Thymus (tissue), 11 donors: Measurements from ENCODE around the gene SLC26A11. TPM values are rescaled to one million over a fixed set of nuclear protein-coding genes. Genes with fewer than 3 reads are reported as not detected.
"Not testable (repeated sequence)": the region's sequence is repeated elsewhere in the genome, so short reads cannot be mapped to it uniquely, and the experiment has no call there.

ENCODE experiments used
- DNase-seq, 9 donors: peaks; one replicate each; pipeline ENCODE4 v3.0.0-alpha.2; 2013; ENCODE audit warnings: low spot score in 9 of 9, low read depth in 6 of 9, missing footprints in 1 of 9
- H3K27ac ChIP-seq, 2 donors: one replicate each; pipeline ENCODE4 v1.5.1; 2013; ENCODE audit warnings: control low read depth in 1 of 2, low read depth in 1 of 2, low read length in 1 of 2, mild to moderate bottlenecking in 1 of 2, moderate library complexity in 1 of 2
- H3K27me3 ChIP-seq, 2 donors: one replicate each; pipeline ENCODE4 v1.5.1; 2013; ENCODE audit warnings: low read length in 1 of 2; ENCODE audit not compliant: control insufficient read depth in 2 of 2, insufficient read depth in 1 of 2
- H3K36me3 ChIP-seq, 2 donors: one replicate each; pipeline ENCODE4 v1.5.1; 2013; ENCODE audit warnings: low read length in 1 of 2, mild to moderate bottlenecking in 1 of 2, moderate library complexity in 1 of 2; ENCODE audit not compliant: control insufficient read depth in 2 of 2, insufficient read depth in 2 of 2
- H3K4me1 ChIP-seq, 2 donors: one replicate each; pipeline ENCODE4 v1.5.1; 2013; ENCODE audit warnings: low read length in 2 of 2; ENCODE audit not compliant: control insufficient read depth in 2 of 2, insufficient read depth in 2 of 2
- H3K4me3 ChIP-seq, 2 donors: one replicate each; pipeline ENCODE4 v1.5.1; 2013; ENCODE audit warnings: low read length in 2 of 2, control low read depth in 1 of 2, mild to moderate bottlenecking in 1 of 2
- H3K9me3 ChIP-seq, 2 donors: one replicate each; pipeline ENCODE4 v1.5.1; 2013; ENCODE audit warnings: low read length in 1 of 2, mild to moderate bottlenecking in 1 of 2; ENCODE audit not compliant: control insufficient read depth in 2 of 2, insufficient read depth in 1 of 2
- WGBS: extraction: QIAGEN DNeasy Blood & Tissue Kit; methylation state at CpG from one replicate; pipeline ENCODE4 v1.1.7; 2013; 5-methylcytosine and 5-hydroxymethylcytosine counted together
- polyA plus RNA-seq: library from polyadenylated mRNA; stranded (reverse); fragments of 200-250 nt; gene quantifications from one replicate; pipeline ENCODE4 v1.2.3, GENCODE V29; 2013
- total RNA-seq: library from RNA; stranded (reverse); fragments of 120-200 nt; gene quantifications from one replicate; pipeline ENCODE4 v1.2.4, GENCODE V29; 2013
- donor health status: healthy.

Gene SLC26A11
- total and polyA plus RNA-seq, 2 donors = 2.3 to 17.4 TPM

DNA sequence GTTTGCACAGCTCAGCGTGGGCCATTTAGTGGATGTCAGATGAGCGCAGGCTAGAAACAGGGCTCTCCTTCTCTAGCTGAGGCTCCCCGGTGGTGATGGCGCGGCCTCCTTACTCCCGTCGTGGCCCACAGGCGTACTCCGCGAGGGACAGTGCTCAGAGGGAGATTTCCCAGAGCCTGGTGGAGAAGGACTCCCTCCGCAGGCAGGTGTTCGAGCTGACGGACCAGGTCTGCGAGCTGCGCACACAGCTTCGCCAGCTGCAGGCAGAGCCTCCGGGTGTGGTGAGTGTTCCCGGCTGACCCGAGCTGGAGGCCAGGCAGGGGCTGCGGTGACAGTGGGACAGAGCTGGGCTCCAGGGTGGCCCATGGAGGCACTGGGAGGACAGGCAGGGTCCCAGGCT is 29.0 kb upstream of the SLC26A11 start:
- H3K27me3 ChIP-seq = peaks cover 0 to 19% of the 10 kb centered on the region in 2 donors
- WGBS = 90% methylated on average over 20 of the region's 20 CpGs
- H3K9me3 ChIP-seq = peaks cover 0 to 4% of the 10 kb centered on the region in 2 donors
- H3K4me3 ChIP-seq = no peak overlapping the region
- H3K4me1 ChIP-seq = peaks cover 0 to 11% of the 10 kb centered on the region in 2 donors
- no peak for DNase-seq
- H3K36me3 ChIP-seq = no peaks in the 10 kb centered on the region
- H3K27ac ChIP-seq = no peak overlapping the region

DNA sequence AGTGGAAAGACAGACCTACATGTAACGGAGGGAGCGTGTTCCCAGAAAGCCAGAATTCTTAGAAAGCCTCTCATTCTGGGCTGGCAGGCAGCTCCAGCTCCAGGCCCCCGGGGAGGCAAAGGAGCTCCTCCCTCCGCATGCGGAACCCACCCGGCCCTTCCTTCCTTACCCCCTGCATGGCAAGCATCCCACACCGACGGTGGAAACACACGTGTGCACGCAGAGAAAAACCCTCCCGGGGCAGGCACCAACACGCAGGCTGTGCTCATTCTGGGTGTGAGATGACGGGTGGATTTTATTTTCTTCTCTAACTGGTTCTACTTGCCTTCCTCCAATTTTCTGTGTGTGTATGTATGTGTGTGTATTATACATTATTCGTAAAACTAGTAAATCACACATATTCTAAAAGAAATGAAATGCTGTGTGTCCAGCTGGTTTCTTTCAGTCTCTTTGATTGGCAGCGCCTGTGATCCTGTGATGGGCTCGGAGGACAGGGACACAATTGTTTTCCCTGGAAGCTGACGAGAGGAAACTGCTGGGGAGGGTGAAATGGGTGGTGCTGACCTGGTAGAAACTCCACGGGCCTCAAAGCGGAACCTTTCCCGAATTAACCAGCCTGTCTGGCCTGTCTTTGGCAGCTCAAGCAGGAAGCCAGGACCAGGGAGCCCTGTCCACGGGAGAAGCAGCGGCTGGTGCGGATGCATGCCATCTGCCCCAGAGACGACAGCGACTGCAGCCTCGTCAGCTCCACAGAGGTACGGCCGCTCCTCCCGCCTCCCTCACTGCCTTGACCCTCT is 28.2 kb upstream of the SLC26A11 start:
- Histone ChIP-seq H3K27ac (peak overlapping the region in 1 of 2 donors; percentile 46), H3K4me3 (no peak overlapping the region), H3K4me1 (peaks cover 0 to 11% of the 10 kb centered on the region in 2 donors)

DNA sequence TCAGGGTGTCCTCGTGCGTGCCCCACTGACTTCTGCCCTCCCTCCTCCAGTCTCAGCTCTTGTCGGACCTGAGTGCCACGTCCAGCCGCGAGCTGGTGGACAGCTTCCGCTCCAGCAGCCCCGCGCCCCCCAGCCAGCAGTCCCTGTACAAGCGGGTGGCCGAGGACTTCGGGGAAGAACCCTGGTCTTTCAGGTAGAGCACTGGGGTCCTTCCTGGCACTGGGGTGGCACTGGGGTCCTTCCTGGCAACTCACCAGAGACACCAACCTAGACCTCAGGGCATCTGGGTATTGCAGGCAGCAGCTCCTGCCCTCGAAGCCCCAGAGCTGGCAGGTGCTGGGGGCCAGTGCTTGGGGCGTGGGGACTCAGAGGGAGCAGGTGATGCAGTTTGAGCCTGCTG is 25.1 kb upstream of the SLC26A11 start:
- no peak for DNase-seq
- WGBS = 92% methylated on average over 14 of the region's 14 CpGs
- Histone ChIP-seq H3K4me1 (peaks cover 0 to 13% of the 10 kb centered on the region in 2 donors), H3K27me3 (peaks cover 0 to 17% of the 10 kb centered on the region in 2 donors), H3K4me3 (no peak overlapping the region), H3K9me3 (peaks cover 0 to 4% of the 10 kb centered on the region in 2 donors), H3K36me3 (no peaks in the 10 kb centered on the region), H3K27ac (no peak overlapping the region)

More for the DNA sequence above, 28.2 kb upstream of the SLC26A11 start:
- peaks cover 0 to 19% of the 10 kb centered on the region in 2 donors for H3K27me3 ChIP-seq
- DNase-seq = no peak
- no peaks in the 10 kb centered on the region for H3K36me3 ChIP-seq
- WGBS = 71% methylated on average over 29 of the region's 29 CpGs
- peaks cover 0 to 4% of the 10 kb centered on the region in 2 donors for H3K9me3 ChIP-seq

DNA sequence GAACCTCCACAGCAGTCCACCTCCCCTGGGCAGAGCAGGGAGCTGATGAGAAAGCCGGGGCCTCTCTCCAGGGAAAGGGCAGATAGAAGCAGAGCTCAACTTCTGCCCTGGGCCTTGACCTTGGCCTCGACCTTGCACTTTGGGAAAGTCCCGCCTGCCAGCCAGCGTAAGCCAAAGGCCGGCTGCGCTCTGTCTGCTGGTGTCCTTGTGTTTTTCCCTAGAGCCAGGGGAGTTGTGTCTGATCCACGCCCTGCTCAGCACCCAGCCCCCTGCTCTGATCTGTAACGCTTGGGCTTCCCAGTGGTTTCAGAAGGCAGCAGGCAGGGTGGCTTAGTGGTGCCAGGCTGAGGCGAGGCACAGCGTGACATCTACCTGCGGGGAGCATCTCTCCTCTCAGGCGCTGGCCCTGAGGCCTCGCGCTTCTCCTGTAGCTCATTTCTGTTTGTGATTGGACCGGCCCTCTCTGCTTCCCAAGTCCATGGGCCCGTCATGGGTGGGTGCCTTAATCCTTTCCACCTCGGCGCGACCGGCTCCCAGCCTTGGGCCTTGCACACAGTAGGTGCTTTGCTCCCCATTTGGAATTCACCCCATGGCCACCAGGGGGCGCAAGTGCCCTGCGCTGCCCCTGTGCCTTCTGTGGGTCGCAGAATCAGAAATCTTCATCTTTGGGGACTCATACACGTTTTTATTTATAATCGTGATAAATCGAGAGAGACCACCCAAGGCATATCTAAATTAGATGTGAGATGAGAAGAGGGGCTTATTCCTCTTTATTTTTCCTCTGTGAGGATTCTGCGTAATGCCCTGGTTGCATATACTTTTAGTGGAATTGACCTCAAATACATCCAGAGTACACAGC is 24.3 kb upstream of the SLC26A11 start:
- 64% methylated on average over 27 of the region's 27 CpGs for WGBS
- Histone ChIP-seq H3K27ac (no peak overlapping the region), H3K36me3 (no peaks in the 10 kb centered on the region), H3K4me1 (peaks cover 0 to 13% of the 10 kb centered on the region in 2 donors), H3K27me3 (peaks cover 0 to 17% of the 10 kb centered on the region in 2 donors), H3K4me3 (no peak overlapping the region), H3K9me3 (peaks cover 0 to 4% of the 10 kb centered on the region in 2 donors)
- peak in 3 of 9 donors; percentile 22 to 37 (median 33) for DNase-seq

DNA sequence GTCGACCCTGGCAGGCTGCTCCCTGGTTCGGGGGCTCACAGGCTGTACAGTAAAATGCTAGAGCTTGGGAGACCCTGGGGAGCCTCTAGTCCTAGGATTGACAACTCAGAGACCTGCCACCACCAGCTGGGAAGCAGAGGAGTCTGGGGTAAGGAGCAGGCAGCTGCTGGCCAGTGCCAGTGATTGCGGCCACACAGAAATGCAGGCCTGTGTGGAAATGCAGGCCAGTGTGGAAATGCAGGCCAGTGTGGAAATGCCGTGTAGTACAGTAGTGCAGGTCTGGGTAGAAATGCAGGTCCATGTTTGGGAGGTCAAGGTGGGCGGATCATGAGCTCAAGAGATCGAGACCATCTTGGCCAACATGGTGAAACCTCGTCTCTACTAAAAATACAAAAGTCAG is 23.6 kb upstream of the SLC26A11 start:
- no peak overlapping the region for H3K27ac ChIP-seq

DNA sequence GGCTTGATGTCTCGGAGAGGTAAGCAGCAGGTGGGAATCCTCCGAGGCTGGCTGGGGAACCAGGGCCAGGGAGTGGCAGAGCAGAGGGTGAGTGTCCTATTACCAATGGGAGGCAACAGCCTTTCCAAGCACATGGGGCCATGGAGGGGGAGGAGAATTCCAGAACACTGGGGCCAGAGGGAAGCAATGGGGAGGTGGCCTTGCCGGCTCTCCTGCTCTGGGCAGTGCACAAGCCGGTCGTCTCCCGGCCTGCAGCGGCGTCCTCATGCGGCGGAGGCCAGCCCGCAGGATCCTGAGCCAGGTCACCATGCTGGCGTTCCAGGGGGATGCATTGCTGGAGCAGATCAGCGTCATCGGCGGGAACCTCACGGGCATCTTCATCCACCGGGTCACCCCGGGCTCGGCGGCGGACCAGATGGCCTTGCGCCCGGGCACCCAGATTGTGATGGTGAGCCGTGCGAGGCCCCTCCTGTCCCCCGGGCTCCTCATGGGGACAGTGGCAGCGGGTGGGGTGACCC is 22.0 kb upstream of the SLC26A11 start:
- Histone ChIP-seq H3K4me1 (peaks cover 0 to 2% of the 10 kb centered on the region in 2 donors), H3K4me3 (no peak overlapping the region), H3K9me3 (peaks cover 0 to 4% of the 10 kb centered on the region in 2 donors), H3K36me3 (no peaks in the 10 kb centered on the region), H3K27me3 (peaks cover 0 to 2% of the 10 kb centered on the region in 2 donors), H3K27ac (no peak overlapping the region)
- 93% methylated on average over 27 of the region's 27 CpGs for WGBS
- DNase-seq = no peak

More for the DNA sequence above, 23.6 kb upstream of the SLC26A11 start:
- DNase-seq = no peak
- Histone ChIP-seq H3K27me3 (peaks cover 0 to 12% of the 10 kb centered on the region in 2 donors), H3K4me3 (no peak overlapping the region), H3K4me1 (peaks cover 0 to 8% of the 10 kb centered on the region in 2 donors), H3K9me3 (peaks cover 0 to 4% of the 10 kb centered on the region in 2 donors), H3K36me3 (no peaks in the 10 kb centered on the region)
- WGBS = 98% methylated on average over 7 of the region's 7 CpGs

DNA sequence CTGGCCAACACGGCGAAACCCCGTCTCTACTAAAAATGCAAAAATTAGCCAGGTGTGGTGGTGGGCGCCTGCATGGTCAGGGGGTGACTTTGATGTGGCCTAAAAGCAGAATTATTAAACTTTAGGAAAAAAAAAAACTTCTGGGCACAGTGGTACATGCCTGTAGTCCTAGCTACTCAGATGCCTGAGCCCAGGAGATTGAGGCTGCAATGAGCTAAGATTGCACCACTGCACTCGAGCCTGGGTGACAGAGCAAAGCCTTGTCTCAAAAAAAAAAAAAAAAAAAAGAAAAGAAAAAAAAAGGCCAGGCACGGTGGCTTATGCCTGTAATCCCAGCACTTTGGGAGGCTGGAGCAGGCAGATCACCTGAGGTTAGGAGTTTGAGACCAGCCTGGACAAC is 20.9 kb upstream of the SLC26A11 start:
- DNase-seq, H3K9me3 ChIP-seq, H3K36me3 ChIP-seq, H3K27me3 ChIP-seq, H3K4me1 ChIP-seq, H3K4me3 ChIP-seq, H3K27ac ChIP-seq: not testable (repeated sequence)
- WGBS = 90% methylated on average over 6 of the region's 6 CpGs

DNA sequence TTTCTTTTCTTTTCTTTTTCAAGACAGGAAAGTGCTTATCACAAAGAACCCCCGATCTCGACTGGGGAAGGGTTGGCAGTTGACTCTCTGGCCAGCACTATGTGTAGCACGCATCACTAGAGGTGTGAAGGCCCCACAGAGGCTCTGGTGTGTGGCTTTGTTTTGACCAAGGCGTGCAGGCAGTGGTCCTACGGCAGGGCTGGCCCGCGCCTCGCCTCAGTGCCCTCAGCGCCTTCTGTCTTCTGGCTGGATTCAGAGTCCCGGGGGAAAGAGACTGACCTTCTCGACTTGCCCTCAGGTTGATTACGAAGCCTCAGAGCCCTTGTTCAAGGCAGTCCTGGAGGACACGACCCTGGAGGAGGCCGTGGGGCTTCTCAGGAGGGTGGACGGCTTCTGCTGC is 18.8 kb upstream of the SLC26A11 start:
- H3K4me3 ChIP-seq = no peak overlapping the region
- H3K27me3 ChIP-seq = no peaks in the 10 kb centered on the region
- WGBS = 95% methylated on average over 15 of the region's 15 CpGs
- no peak overlapping the region for H3K27ac ChIP-seq
- no peaks in the 10 kb centered on the region for H3K36me3 ChIP-seq
- H3K9me3 ChIP-seq = no peaks in the 10 kb centered on the region
- no peak for DNase-seq
- H3K4me1 ChIP-seq = peaks cover 0 to 2% of the 10 kb centered on the region in 2 donors

DNA sequence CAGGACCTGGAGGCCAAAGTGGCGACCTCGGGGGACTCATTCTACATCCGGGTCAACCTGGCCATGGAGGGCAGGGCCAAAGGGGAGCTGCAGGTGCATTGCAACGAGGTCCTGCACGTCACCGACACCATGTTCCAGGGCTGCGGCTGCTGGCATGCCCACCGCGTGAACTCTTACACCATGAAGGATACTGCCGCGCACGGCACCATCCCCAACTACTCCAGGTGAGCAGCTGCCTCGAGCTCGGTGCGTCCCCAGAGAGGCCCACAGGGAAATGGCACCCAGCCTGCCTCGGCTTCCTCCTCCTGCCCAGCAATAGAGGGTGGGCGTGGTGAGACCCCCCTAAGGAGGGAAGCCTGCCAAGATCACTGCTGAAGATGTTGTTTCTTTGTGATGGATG is 18.0 kb upstream of the SLC26A11 start:
- no peak overlapping the region for H3K4me3 ChIP-seq
- no peak for DNase-seq
- 93% methylated on average over 17 of the region's 17 CpGs for WGBS
- no peaks in the 10 kb centered on the region for H3K9me3 ChIP-seq
- H3K36me3 ChIP-seq = no peaks in the 10 kb centered on the region
- H3K4me1 ChIP-seq = peaks cover 0 to 2% of the 10 kb centered on the region in 2 donors
- no peaks in the 10 kb centered on the region for H3K27me3 ChIP-seq
- no peak overlapping the region for H3K27ac ChIP-seq
